Parathyroid adenoma (tissue), 2 donors: ENCODE results near the gene GAGE10.

Experiments used
- H2AFZ ChIP-seq: fragments of 300-600 bp; sonication (generic); one replicate; pipeline ENCODE4 v1.7.0; 2017; ENCODE audit warnings: antibody characterized with exemption, mild to moderate bottlenecking
- H3K27ac ChIP-seq: fragments of 300-600 bp; sonication (generic); one replicate; pipeline ENCODE4 v1.7.0; 2017
- H3K27me3 ChIP-seq: fragments of 300-600 bp; sonication (generic); one replicate; pipeline ENCODE4 v1.7.0; 2017; ENCODE audit warnings: low read length; ENCODE audit not compliant: control insufficient read depth, insufficient read depth
- H3K36me3 ChIP-seq: fragments of 300-600 bp; sonication (generic); one replicate; pipeline ENCODE4 v1.7.0; 2017; ENCODE audit warnings: low read length; ENCODE audit not compliant: control insufficient read depth, insufficient read depth
- H3K4me1 ChIP-seq: fragments of 300-600 bp; sonication (generic); one replicate; pipeline ENCODE4 v1.7.0; 2017; ENCODE audit warnings: control low read depth
- H3K4me2 ChIP-seq: fragments of 300-600 bp; sonication (generic); one replicate; pipeline ENCODE4 v1.7.0; 2017; ENCODE audit warnings: low read length
- H3K4me3 ChIP-seq: fragments of 300-600 bp; sonication (generic); one replicate; pipeline ENCODE4 v1.7.0; 2017; ENCODE audit warnings: low read depth, low read length
- H3K79me2 ChIP-seq: fragments of 300-600 bp; sonication (generic); one replicate; pipeline ENCODE4 v1.7.0; 2017; ENCODE audit warnings: control low read depth
- H3K9ac ChIP-seq: fragments of 300-600 bp; sonication (generic); one replicate; pipeline ENCODE4 v1.7.0; 2017; ENCODE audit warnings: mild to moderate bottlenecking
- H3K9me3 ChIP-seq: fragments of 300-600 bp; sonication (generic); one replicate; pipeline ENCODE4 v1.7.0; 2017; ENCODE audit warnings: low read length; ENCODE audit not compliant: control insufficient read depth
- CTCF ChIP-seq: fragments of 300-600 bp; sonication (generic); IDR thresholded peaks from one replicate; pipeline ENCODE4 v1.7.0; 2017; ENCODE audit warnings: antibody characterized with exemption, mild to moderate bottlenecking
- donor health status: primary hyperparathyroidism.

GAGE10 gene

GRCh38 chrX:49278081-49278480, 25.4 kb upstream of the GAGE10 start:
- no peak for TF ChIP-seq CTCF
- Histone ChIP-seq H3K9ac (no peak overlapping the region), H3K9me3 (no peaks in the 10 kb centered on the region), H3K79me2 (no peaks in the 10 kb centered on the region), H3K4me3 (no peak overlapping the region), H3K36me3 (no peaks in the 10 kb centered on the region), H3K4me1 (peaks cover 9% of the 10 kb centered on the region), H2AFZ (no peak overlapping the region), H3K4me2 (no peak overlapping the region), H3K27me3 (no peaks in the 10 kb centered on the region), H3K27ac (no peak overlapping the region)

DNA sequence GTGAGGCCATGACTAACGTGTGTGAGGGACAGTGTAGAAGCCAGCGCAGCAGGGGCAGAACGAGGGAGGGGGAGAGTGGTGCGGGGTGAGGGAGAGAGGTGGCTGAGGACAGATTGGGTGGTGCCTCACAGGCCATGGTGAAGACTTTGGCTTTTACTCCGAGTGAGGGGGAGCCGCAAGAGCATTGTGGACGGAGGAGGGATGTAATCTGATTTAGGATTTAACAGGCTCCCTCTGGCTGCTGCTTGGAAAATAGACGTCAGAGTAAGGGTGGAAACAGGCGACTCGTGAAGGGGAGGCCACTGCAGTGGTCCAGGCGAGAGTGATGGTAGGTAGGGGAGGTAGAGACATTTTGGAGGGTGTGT, 20.8 kb upstream of the GAGE10 start:
- Histone ChIP-seq H3K4me2 (no peak overlapping the region), H3K27me3 (no peaks in the 10 kb centered on the region), H3K27ac (no peak overlapping the region), H3K4me1 (no peaks in the 10 kb centered on the region), H2AFZ (no peak overlapping the region), H3K9me3 (no peaks in the 10 kb centered on the region), H3K4me3 (no peak overlapping the region), H3K36me3 (no peaks in the 10 kb centered on the region), H3K9ac (no peak overlapping the region), H3K79me2 (no peaks in the 10 kb centered on the region)
- TF ChIP-seq CTCF: no peak

GRCh38 chrX:49284212-49284611, 19.2 kb upstream of the GAGE10 start:
- H3K4me2 ChIP-seq: no peak overlapping the region
- no peak overlapping the region for H3K4me3 ChIP-seq
- H3K4me1 ChIP-seq: no peaks in the 10 kb centered on the region
- no peak for TF ChIP-seq CTCF
- no peak overlapping the region for H3K27ac ChIP-seq
- no peaks in the 10 kb centered on the region for H3K27me3 ChIP-seq
- no peaks in the 10 kb centered on the region for H3K36me3 ChIP-seq
- H2AFZ ChIP-seq: no peak overlapping the region
- H3K9ac ChIP-seq: no peak overlapping the region
- no peaks in the 10 kb centered on the region for H3K79me2 ChIP-seq
- H3K9me3 ChIP-seq: no peaks in the 10 kb centered on the region

DNA sequence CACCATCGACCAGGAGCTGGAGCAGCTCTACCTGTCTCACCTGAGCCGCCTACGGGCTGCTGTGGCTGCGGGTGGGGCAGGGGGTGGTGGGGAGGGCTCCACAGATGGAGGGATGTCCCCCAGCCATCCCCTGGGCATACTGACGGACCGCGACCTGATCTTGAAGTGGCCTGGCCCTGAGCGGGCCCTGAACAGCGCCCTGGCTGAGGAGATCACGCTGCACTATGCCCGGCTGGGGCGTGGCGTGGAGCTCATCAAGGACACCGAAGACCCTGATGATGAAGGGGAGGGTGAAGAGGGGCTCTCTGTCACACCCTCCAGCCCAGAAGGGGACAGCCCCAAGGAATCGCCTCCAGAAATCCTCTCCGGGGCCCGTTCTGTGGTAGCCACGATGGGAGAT, 17.3 kb upstream of the GAGE10 start:
- Histone ChIP-seq H3K27ac (no peak overlapping the region), H3K4me3 (no peak overlapping the region), H3K36me3 (no peaks in the 10 kb centered on the region), H3K27me3 (no peaks in the 10 kb centered on the region), H2AFZ (no peak overlapping the region), H3K9ac (no peak overlapping the region), H3K9me3 (no peaks in the 10 kb centered on the region), H3K4me2 (no peak overlapping the region), H3K79me2 (no peaks in the 10 kb centered on the region), H3K4me1 (no peaks in the 10 kb centered on the region)
- TF ChIP-seq CTCF: no peak

DNA sequence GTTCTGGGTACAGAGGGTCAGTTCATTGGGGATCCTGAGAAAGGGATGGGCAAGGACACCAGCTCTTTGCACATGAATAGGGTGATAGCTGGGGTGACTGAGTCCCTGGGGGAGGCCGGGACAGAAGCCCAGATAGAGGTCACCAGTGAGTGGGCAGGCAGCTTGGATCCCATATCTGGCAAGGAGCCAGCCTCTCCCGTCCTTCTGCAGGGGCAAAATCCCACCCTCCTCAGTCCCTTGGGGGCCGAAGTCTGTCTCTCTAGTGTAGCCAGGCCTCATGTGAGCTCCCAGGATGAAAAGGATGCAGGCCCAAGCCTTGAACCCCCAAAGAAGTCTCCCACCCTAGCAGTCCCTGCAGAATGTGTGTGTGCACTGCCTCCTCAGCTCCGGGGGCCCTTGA, 16.9 kb upstream of the GAGE10 start:
- H3K27me3 ChIP-seq: no peaks in the 10 kb centered on the region
- no peak overlapping the region for H3K4me3 ChIP-seq
- no peak overlapping the region for H2AFZ ChIP-seq
- no peaks in the 10 kb centered on the region for H3K79me2 ChIP-seq
- no peaks in the 10 kb centered on the region for H3K9me3 ChIP-seq
- no peak overlapping the region for H3K4me2 ChIP-seq
- H3K4me1 ChIP-seq: no peaks in the 10 kb centered on the region
- H3K9ac ChIP-seq: no peak overlapping the region
- H3K27ac ChIP-seq: no peak overlapping the region
- no peak for TF ChIP-seq CTCF
- H3K36me3 ChIP-seq: no peaks in the 10 kb centered on the region
